GM19468 (cell line): ENCODE data around the gene CACNA1C.

Experiments
- ATAC-seq: cut with Tn5 transposase; IDR thresholded peaks from one replicate; pipeline ENCODE4 v1.9.1; 2021; ENCODE audit warnings: mild to moderate bottlenecking, moderate library complexity, moderate number of reproducible peaks; ENCODE audit not compliant: unreplicated experiment; ENCODE audit errors: extremely low read depth

The CACNA1C gene

GRCh38 chr12:2034633-2035430 is 18.0 kb upstream of the CACNA1C start:
- peak; percentile 39 for ATAC-seq

DNA sequence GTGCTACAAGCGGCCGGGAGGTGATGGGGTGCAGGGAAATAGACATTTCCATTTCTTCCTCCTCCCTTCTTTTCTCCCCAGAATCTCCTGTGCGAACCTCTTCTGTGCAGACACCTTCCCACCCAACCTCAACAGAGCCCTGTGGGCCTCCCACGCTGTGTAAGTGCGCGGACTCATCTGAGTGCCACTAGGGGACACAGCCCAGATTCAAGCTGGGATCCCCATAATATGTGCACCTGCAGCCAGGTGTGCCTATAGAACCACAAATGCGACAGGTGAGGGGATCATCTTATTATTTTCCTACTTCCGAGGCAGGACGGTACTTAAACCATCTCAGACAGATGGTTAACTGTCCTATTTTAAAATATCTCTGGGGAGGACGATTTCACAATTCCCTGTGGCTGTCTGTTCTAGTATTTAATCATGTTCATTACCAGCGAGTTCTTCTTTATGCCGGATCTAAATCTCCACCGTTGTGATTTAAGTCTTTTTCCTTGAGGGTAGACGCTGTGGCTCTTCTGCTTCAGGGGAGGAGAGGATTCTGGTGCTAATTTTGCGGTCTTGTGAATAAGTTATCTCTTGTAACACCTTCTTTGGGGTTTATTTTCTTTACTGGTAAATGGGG is 17.2 kb upstream of the CACNA1C start:
- no peak for ATAC-seq

DNA sequence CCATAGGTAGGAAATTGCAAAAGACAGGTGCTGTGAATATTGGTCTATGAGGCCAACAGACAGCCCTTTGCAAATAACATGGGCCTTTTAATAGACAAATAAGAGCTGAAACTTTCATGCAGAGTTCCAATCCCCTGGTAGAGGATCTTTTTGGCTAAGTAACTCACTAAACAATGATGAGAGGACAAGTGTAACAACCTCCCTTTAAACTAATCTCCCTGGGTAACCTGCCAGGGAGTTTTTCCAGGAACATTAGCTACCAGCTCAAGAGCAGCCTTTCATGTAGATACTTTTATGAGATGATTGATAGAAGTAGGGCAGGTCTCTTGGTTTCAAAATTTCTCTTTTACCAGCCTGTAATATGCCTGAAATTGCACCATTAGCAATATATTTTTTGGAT is 13.8 kb upstream of the CACNA1C start:
- no peak for ATAC-seq

DNA sequence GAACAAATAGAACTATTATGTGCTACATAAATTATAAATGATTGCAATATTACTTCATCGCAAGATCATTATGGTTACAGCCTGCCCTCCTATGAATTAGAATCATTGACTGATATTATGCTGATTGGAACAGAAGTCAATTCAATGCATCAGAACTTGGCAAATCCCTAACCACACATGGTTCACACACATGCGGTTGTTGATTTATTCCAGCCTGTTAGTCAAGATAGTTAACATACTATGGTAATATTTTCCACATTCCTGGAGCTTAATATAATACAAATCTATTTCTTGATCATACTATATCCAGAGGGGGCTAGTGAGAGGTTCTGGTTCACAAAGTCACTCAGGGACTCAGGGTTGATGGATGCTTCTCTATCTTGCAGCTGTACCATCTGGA is 9.7 kb upstream of the CACNA1C start:
- no peak for ATAC-seq

DNA sequence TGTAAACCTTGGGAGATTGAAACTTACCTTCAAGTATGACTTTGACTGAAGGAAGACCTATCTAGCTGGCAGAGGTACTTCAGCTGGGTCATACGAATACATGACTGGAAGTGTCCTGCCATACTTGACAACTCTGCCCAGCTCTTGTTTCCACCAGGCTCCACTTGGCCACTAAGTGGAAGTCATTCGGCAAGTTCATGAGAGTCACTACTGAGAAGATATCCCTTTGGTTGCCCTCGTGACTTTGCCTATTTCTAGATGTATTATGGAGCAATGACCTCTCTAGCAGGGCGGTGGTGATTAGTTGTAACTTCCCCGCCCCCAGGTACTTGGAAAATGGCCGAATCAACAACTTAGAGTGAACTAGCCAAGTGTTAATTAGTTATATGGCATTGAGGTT is 8.6 kb upstream of the CACNA1C start:
- no peak for ATAC-seq

DNA sequence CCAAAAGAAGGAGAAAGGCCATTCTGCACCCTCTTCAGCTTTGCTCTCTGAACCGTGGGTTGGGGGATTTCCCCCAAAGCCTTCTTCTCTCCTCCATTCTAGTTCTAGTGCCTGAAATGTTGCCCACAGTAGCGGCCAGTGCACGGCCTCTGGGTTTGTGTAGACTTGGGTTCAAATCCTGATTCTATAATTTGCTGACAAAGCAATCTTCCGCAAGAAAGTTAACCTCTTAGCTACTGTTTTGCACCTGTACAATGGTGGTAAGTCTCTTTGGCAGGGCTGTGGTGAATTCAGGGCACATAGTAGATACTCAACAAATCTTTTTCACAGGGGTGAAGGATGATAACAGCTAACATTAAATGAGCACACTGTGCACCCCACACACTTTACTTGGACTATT is 5.8 kb upstream of the CACNA1C start:
- ATAC-seq: no peak

- ATAC-seq: no peak
Observed at GRCh38 chr12:2047752-2048151, 5.0 kb upstream of the CACNA1C start.

DNA sequence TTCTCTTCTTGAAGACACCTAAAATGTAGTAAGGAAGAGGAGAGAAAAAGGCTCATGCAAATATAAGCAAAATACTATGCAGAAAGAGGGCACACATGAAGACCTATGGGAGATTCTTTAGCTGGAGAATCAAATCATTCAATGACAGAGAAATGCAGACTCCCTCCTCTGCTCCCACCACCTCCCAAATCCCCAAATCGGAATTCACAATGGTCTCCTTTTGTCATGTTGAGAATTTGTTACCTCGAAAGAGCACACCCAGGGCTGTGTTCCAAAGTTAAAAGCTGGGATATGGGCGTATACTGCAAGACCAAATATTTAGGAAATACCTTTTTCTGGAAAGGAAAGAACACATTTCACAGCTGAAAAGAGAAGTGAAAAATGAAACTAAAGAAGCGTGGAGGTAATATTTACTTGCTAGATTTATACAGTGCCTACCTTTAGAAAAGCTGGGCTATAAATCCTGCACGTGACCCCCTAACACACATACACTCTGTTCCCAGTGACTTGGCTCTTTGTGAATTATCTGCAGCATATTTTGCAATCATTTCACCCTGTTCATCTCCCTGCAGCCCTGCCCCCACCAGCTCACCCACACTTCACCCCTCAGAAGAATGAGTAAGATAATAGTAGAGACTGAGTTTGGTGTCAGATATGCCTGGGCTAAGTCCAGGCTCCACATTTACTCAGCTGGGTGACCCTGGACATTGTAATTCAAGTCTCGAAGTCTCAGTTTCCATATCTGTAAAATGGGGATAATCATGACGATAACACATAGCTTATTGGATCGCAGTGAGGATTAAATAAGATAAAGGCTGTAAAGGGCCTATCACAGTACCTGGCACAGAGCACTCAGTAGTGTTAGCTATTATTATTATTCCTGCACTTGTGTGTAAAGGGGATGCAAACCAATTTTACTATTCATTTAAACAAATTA is 2.9 kb upstream of the CACNA1C start:
- no peak for ATAC-seq

GRCh38 chr12:2051700-2052621 is 826 bp upstream of the CACNA1C start:
- no peak for ATAC-seq

DNA sequence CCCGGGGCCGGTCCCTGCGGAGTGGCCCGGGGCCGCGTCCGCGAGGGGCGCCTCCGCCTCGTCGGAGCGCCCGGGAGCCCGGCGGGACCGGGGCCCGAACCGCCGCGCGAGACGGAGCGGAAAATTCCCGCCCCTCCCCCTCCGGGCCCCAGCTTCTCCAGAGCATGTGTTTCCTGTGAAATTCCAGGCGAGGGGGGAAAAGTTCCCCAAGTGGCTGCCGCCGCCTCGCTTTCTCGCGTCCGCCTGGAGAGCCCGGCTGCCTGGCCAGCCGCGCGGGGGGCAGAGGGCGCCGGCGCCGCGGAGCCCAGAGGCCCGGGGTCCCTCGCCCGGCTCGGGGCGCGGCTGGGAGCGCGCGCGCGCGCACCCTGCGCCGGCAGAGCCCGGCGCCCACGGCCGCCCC is 904 bp downstream of the CACNA1C start:
- ATAC-seq: no peak

- ATAC-seq: no peak
Observed at GRCh38 chr12:2054091-2055018, 1.6 kb downstream of the CACNA1C start.

DNA sequence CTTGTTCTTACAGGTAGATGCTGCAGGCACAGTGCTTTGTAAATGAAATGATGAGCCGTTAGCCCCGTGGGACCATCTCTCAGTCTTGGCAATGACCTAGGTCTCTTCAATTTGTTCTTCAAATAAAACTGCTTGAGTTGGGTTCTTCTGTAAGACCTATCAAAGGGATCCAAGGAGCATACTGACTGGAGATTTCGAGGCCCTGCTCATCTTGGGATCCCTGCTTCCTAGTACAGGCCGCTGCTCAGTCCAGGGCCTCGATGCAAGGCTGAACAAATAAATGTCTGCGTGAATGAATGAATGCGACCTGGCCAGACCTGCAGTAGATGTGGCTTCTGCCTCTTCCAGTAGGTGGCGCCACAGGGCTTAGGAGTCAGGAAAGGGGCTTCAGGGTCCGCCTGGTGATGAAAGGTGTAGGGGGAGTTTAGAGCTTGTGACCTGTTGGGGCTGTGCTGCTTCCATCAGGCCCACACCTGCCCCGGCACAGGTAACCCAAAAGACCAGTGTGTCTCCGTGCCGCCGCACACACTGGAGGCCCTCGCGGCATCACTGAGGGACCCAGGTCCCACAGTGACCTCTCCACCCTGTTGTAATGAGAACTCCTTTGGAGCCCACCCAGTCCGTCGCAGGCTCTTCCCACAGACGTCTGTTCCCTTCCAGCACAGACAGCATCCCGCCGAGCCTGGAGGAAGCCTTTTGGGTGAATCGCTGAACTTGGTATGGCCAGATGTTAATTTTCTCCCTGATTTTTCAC is 4.4 kb downstream of the CACNA1C start:
- no peak for ATAC-seq

DNA sequence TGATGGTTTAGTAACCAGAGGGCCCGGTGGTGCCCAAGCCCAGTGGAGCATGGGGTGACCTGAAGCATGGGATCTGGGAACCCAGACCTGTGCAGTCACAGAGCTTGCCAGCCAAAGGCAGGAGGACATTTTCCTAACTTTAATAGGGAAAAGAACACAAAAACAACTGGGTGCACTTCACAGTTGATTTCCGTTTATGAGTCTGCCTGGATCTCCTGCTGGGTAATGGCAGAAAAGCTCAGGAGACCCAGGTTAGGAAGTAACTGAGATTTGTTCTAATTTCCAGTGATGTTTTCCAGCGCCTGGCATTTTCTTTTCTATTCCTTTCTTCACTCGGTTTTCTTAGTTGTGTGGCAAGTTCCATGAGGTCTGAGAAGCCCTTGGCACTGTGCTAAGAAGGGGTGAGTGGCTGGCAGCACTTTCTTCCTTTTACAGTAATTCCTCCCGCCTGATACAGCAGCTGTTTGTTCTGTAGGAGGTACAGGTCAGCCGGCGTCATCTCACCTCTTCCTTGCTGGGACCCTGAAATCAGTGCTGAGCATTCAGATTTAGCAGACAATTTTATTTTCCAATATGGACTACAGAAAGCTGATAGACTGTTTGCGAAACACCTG is 5.1 kb downstream of the CACNA1C start:
- no peak for ATAC-seq

DNA sequence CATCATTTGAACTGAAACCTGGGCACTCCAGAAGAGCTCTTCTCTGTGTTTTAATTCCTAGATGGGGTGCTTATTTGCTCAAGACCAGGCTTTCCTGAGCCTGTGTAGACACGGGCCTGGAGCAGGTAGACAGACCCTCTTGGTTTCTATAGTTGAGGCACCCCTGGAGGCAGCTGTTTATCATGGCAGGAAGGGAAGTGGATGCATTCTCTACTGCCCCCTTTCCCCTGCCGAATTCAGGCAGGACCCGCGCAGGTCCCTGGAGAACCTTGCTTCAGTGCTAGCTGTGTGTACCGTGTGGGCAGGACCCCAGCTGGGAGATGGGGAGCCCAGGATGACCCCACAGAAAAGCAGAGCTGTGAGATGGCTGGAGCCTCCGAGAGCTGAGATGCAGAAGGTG is 6.0 kb downstream of the CACNA1C start:
- no peak for ATAC-seq

DNA sequence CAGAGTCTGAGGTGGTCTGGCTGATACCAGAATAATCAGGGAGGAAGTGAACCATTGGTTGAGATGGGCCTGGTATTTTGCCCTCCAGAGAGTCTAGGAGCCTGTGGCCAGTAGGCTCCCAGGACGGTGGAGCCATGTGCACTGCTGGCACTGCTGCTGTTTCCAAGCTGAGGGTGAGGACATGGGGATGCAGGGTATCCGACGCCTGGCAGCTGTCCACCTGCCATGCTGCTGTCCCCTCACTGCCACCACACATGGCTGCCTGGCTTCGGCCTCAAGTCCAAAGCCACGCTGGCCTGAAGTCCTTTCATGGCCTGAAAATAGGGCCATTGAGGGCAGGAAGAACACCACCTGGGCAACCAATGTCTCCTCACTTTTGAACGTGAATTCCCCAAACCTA is 8.6 kb downstream of the CACNA1C start:
- ATAC-seq: no peak

- ATAC-seq: no peak
Observed at GRCh38 chr12:2064071-2064507, 11.3 kb downstream of the CACNA1C start.

DNA sequence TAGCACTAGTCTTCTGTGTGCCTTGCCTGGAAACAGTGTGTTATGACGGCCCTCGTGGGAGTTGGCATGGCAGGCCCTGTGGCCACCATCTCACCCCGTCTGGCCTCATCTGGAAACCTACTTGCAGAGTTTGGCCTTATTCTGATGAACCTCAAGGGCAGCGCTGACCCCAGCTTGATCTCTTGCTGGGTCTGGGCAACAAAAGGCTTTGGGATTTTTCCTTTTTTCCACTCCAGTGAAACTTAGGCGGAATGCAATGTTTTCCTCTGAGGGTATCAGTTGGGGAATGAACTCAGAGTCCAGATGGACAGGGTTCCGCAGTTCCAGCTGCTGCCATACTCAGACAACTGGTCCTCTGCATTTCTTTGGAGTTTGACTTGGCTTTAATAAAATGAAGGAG is 15.9 kb downstream of the CACNA1C start:
- ATAC-seq: no peak
